HL-60 (cell line): Measurements from ENCODE around the gene MAEA.

Experiments used
- DNase-seq, 2 experiments: peaks; one replicate each; pipeline ENCODE4 v3.0.0-alpha.2; 2010 to 2020; ENCODE audit warnings: low read depth in 1 of 2, low spot score in 1 of 2
- H3K27ac ChIP-seq: fragments of 250-450 bp; sonication (Bioruptor Pico); replicated peaks from 2 replicates; pipeline ENCODE4 v1.5.1; 2020; ENCODE audit warnings: mild to moderate bottlenecking, moderate library complexity
- H3K27me3 ChIP-seq: fragments of 250-450 bp; sonication (Bioruptor Pico); 2 replicates; pipeline ENCODE4 v1.5.1; 2021; ENCODE audit warnings: mild to moderate bottlenecking, moderate library complexity; ENCODE audit not compliant: insufficient read depth, poor library complexity, severe bottlenecking
- H3K4me3 ChIP-seq: replicated peaks from 2 replicates; pipeline ENCODE4 v1.5.1; 2011; ENCODE audit warnings: mild to moderate bottlenecking, control low read depth, low read length; ENCODE audit not compliant: insufficient read depth
- CTCF ChIP-seq: IDR thresholded peaks from one replicate; pipeline ENCODE4 v1.5.1; 2011; ENCODE audit warnings: low read length, control low read depth, inconsistent platforms; ENCODE audit not compliant: insufficient read depth
- GABPA ChIP-seq: IDR thresholded peaks from 2 replicates; pipeline ENCODE4 v1.6.1; 2012; ENCODE audit warnings: low read depth
- POLR2AphosphoS5 ChIP-seq: IDR thresholded peaks from 2 replicates; pipeline ENCODE4 v1.6.1; 2012; ENCODE audit warnings: low read depth
- REST ChIP-seq: IDR thresholded peaks from 2 replicates; pipeline ENCODE4 v1.6.1; 2012; ENCODE audit warnings: low read depth; ENCODE audit not compliant: insufficient replicate concordance
- SPI1 ChIP-seq: IDR thresholded peaks from 2 replicates; pipeline ENCODE4 v1.6.1; 2012; ENCODE audit warnings: low read depth, mild to moderate bottlenecking, borderline replicate concordance

The MAEA gene

GRCh38 chr4:1328267-1329155 lies 38.8 kb downstream of the MAEA start:
- Histone ChIP-seq H3K4me3 (no peak overlapping the region), H3K27me3 (no peaks in the 10 kb centered on the region), H3K27ac (no peak overlapping the region)
- DNase-seq, result no peak
- no peak for TF ChIP-seq REST
- TF ChIP-seq SPI1, result no peak
- no peak for TF ChIP-seq POLR2AphosphoS5
- no peak for TF ChIP-seq CTCF
- no peak for TF ChIP-seq GABPA

GRCh38 chr4:1329408-1330371 lies 40.0 kb downstream of the MAEA start:
- Histone ChIP-seq H3K27me3 (no peaks in the 10 kb centered on the region), H3K27ac (no peak overlapping the region), H3K4me3 (no peak overlapping the region)
- no peak for DNase-seq
- TF ChIP-seq CTCF (no peak), POLR2AphosphoS5 (no peak), SPI1 (no peak), GABPA (no peak), REST (no peak)

GRCh38 chr4:1330761-1331590 lies 41.3 kb downstream of the MAEA start:
- DNase-seq, result no peak
- Histone ChIP-seq H3K27ac (no peak overlapping the region), H3K4me3 (no peak overlapping the region), H3K27me3 (no peaks in the 10 kb centered on the region)
- no peak for TF ChIP-seq POLR2AphosphoS5
- no peak for TF ChIP-seq GABPA
- TF ChIP-seq REST, result no peak
- TF ChIP-seq SPI1, result no peak
- TF ChIP-seq CTCF, result no peak
